Stomach (tissue), 4 donors: ENCODE measurements around the gene SHMT2.

ENCODE experiments used
- CTCF ChIP-seq, 7 experiments: fragments of 450-650 bp in 4 of 7; fragments of 200-600 bp in 3 of 7; sonication (generic) in 3 of 7; IDR thresholded peaks; one replicate each; pipeline ENCODE4 v1.5.1; 2016 to 2019; ENCODE audit warnings: antibody characterized with exemption in 7 of 7, control low read depth in 2 of 7, mild to moderate bottlenecking in 1 of 7
- EP300 ChIP-seq: sonication (generic); formaldehyde crosslinking; IDR thresholded peaks from one replicate; pipeline ENCODE4 v1.6.1; 2017; ENCODE audit warnings: antibody characterized with exemption
- POLR2A ChIP-seq, 4 donors: fragments of 450-650 bp; IDR thresholded peaks; one replicate each; pipeline ENCODE4 v1.6.1; 2016; ENCODE audit warnings: antibody characterized with exemption in 4 of 4, control low read depth in 2 of 4, mild to moderate bottlenecking in 1 of 4, moderate library complexity in 1 of 4
- POLR2AphosphoS5 ChIP-seq, 3 donors: sonication (generic); formaldehyde crosslinking; IDR thresholded peaks; one replicate each; pipeline ENCODE4 v1.6.1; 2016; ENCODE audit warnings: antibody characterized with exemption in 3 of 3

- TF ChIP-seq CTCF (IDR thresholded peaks at IDR 0.05), result no peak
- TF ChIP-seq POLR2A (IDR thresholded peaks at IDR 0.05), result no peak
- TF ChIP-seq POLR2AphosphoS5 (IDR thresholded peaks at IDR 0.05), result no peak
- no peak for TF ChIP-seq EP300
These were observed 49.2 kb downstream of the SHMT2 start for GRCh38 chr12:57278465-57279381.
